HG03520 (cell line): ENCODE measurements around the gene INTS2.
"Not testable (repeated sequence)": the region's sequence is repeated elsewhere in the genome, so short reads cannot be mapped to it uniquely, and the experiment has no call there.

Experiments
- ATAC-seq: cut with Tn5 transposase; IDR thresholded peaks from one replicate; pipeline ENCODE4 v1.9.1; 2021; ENCODE audit warnings: mild to moderate bottlenecking, moderate library complexity; ENCODE audit not compliant: unreplicated experiment

The INTS2 gene

DNA sequence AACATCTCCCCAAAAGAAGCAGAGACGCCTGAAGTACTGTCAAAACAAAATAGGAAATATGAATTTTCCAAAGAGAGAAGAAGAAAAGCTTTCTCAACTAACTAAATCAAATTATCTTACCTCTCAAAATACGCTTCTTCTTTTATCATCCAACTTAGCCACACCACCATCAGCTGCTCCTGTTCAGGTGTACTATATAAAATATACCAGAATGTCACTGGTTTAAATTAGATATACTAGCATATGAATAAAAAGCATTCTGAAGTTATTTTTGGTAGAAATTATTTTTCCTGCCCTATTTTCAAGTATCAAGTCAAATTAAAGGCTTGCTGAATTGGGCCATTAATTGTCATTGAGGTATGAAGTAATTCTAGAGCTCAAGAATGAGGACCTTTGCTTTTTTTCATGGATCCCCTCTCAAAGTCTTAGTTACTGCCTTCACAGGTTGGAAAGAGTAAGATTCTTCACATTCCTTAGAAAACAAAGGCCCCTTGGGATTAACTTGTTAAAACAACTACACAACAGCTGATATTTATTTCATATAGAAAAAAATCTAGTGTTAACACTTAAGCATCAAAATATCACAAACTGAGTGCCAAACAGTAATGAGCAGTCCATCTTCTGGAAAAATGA lies 30.1 kb downstream of the INTS2 start:
- no peak for ATAC-seq

DNA sequence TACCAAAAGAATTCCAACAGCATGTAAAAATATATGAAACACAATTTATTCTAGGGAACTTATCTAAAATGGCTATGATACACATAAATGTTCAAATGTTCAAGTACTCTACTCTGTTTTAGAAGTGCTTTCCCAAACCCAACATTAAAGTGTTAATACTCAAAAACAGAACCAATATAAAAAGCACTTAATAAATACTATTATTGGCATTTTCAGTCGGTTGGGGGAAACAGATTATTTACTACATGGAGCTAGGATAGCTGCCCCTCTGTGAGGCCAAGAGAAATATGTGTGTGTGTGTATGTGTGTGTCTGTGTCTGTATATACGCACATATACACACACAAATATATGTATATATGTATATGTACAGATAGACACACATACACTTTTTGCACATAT lies 32.4 kb downstream of the INTS2 start:
- ATAC-seq, result no peak

GRCh38 chr17:61894310-61894709 lies 33.5 kb downstream of the INTS2 start:
- not testable (repeated sequence) for ATAC-seq

- ATAC-seq, result not testable (repeated sequence)
Measured at GRCh38 chr17:61887733-61888132, 40.0 kb downstream of the INTS2 start.

- not testable (repeated sequence) for ATAC-seq
Measured at GRCh38 chr17:61885865-61886264, 41.9 kb downstream of the INTS2 start.

DNA sequence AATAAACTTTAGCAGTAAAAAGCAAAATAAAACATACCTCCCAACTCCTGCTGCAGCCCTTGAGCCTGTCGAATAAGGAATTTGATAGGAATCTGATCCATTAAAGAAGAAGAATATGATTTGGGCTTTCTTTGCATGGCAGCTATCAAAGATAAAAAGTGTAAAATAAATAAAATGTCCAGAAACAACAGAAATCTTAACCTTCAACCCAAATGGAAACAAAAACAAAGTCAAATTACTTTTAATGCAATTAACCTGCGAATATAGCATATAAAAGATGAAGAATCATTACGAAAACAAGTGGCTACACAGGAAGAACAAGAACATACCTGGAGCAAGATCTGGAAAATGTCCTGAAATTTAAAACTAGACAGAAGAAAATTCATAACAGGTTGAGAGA lies 42.9 kb downstream of the INTS2 start:
- ATAC-seq, result no peak

GRCh38 chr17:61880589-61881102 lies 47.1 kb downstream of the INTS2 start:
- ATAC-seq, result no peak

- ATAC-seq, result no peak
Measured at GRCh38 chr17:61878984-61879612, 48.7 kb downstream of the INTS2 start.

GRCh38 chr17:61878520-61878919 lies 49.3 kb downstream of the INTS2 start:
- ATAC-seq, result no peak

GRCh38 chr17:61877837-61878236 lies 49.9 kb downstream of the INTS2 start:
- no peak for ATAC-seq

GRCh38 chr17:61875804-61876203 lies 52.0 kb downstream of the INTS2 start:
- no peak for ATAC-seq

DNA sequence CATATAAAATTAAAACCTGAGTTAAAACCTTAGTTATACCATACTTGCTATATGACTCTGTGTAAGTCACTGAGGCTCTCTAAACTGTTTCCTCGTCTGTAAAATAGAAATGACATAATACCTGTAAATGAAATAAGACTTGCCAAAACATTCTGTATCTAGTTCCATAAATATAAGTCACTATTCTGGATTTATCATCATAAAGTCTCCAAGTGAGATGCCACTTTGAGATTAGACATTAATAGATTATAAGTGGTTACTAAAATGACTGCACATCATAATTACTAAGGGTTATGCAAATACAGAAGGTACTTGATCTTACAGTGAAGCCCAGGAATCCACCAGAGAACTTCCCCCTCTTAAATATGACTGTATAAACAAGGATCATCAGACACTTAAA lies 52.5 kb downstream of the INTS2 start:
- no peak for ATAC-seq

GRCh38 chr17:61874075-61874474 lies 53.7 kb downstream of the INTS2 start:
- no peak for ATAC-seq

DNA sequence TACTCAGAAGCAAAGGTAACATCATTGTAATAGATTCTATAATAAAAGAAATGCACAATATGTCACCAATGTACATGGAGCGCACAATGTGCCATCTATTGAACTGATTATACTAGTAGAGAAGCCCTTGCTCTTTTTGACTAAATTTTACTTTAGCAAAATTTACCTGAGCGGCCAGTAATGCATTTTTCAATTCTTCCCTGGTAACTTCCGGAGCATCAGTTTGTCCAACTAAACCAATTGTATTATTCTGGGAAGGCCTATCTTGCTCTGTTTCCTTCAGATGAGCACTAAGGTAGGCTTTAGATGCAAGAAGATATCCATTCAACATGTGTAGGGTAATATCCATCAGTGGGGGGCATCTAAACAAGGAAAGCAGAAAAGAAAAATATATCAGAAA lies 55.7 kb downstream of the INTS2 start:
- ATAC-seq, result no peak

DNA sequence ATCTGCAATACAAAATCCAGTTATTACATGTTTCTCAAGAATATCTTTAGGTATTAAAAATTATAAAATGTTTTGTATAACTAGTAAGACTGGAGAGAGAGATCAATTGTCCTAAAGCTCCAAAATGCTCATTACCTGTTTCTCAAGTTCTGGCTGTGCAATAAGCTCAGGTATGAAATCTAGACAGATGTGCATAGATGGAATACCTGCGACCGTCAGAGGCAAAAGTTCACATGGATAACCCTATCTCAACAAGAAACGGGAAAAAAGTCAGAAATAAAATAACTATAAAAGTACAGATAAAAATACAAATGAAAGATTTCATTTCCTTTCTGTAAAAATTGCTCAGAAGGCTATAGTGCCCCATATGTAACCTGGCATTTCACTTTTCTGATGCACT lies 58.6 kb downstream of the INTS2 start:
- no peak for ATAC-seq

- ATAC-seq, result no peak
Measured at GRCh38 chr17:61868074-61868473, 59.7 kb downstream of the INTS2 start.

GRCh38 chr17:61867033-61867432 lies 60.7 kb downstream of the INTS2 start:
- ATAC-seq, result no peak

DNA sequence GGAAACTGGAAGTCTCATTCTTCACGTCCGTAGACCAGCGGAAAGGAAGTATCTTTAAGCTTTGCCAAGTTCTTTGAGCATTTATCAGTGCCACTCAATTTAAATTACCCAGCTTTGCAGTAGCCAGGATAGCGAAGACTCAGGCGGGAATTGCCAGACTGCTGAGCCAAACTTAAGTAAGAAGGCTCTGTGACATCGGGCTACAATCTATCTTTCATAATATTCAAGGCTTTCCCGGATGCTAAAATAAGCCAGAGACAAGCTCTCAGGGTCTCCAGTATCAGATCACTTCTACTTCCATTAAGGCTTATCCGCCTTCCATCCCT lies 64.0 kb downstream of the INTS2 start:
- peak; percentile 20 for ATAC-seq

- ATAC-seq, result peak; percentile 83
Measured at GRCh38 chr17:61862975-61863800, 64.6 kb downstream of the INTS2 start, which contains the start of gene BRIP1. TSS of gene BRIP1 (minus strand) at chr17:61863528. CDS start at chr17:61861539, 1,989 bp downstream.

- ATAC-seq, result no peak
Measured at GRCh38 chr17:61862105-61862574, 65.6 kb downstream of the INTS2 start.

GRCh38 chr17:61860397-61860796 lies 67.4 kb downstream of the INTS2 start:
- ATAC-seq, result not testable (repeated sequence)

GRCh38 chr17:61856035-61856434 lies 71.7 kb downstream of the INTS2 start:
- ATAC-seq, result no peak
